H9 (cell line): ENCODE measurements around the gene ARHGDIB. TPM values are rescaled to one million over a fixed set of nuclear protein-coding genes. Genes with fewer than 3 reads are reported as not detected.
A peak's percentile ranks its signal among the peaks of the same experiment; 100 is the strongest.

Source experiments
- DNase-seq: peaks from one replicate; pipeline ENCODE4 v3.0.0-alpha.2; 2017
- H2AFZ ChIP-seq: one replicate; pipeline ENCODE4 v1.6.1; 2013; ENCODE audit warnings: mild to moderate bottlenecking, low read length, control low read depth, moderate library complexity
- H2AK5ac ChIP-seq: 2 replicates; pipeline ENCODE4 v1.6.1; 2013; ENCODE audit warnings: low read length, control low read depth, mixed read lengths; ENCODE audit not compliant: insufficient read length
- H2BK120ac ChIP-seq: one replicate; pipeline ENCODE4 v1.6.1; 2013; ENCODE audit warnings: low read depth, mild to moderate bottlenecking, low read length, control low read depth, inconsistent platforms; ENCODE audit not compliant: poor library complexity, severe bottlenecking
- H2BK12ac ChIP-seq: 2 replicates; pipeline ENCODE4 v1.6.1; 2013; ENCODE audit warnings: low read length, control low read depth, mixed read lengths, low read depth; ENCODE audit not compliant: insufficient read length
- H2BK15ac ChIP-seq: 2 replicates; pipeline ENCODE4 v1.6.1; 2013; ENCODE audit warnings: low read depth, low read length, control low read depth
- H2BK20ac ChIP-seq: one replicate; pipeline ENCODE4 v1.6.1; 2013; ENCODE audit warnings: low read depth, mild to moderate bottlenecking, low read length, control low read depth, inconsistent platforms; ENCODE audit not compliant: poor library complexity, severe bottlenecking
- H2BK5ac ChIP-seq: 2 replicates; pipeline ENCODE4 v1.6.1; 2013; ENCODE audit warnings: low read length, control low read depth, mixed read lengths; ENCODE audit not compliant: insufficient read length
- H3K14ac ChIP-seq: 2 replicates; pipeline ENCODE4 v1.6.1; 2013; ENCODE audit warnings: low read length, control low read depth; ENCODE audit not compliant: insufficient read depth
- H3K18ac ChIP-seq: 2 replicates; pipeline ENCODE4 v1.6.1; 2013; ENCODE audit warnings: low read depth, mild to moderate bottlenecking, mixed read lengths, low read length, control low read depth; ENCODE audit not compliant: insufficient read length
- H3K23ac ChIP-seq: 2 replicates; pipeline ENCODE4 v1.6.1; 2013; ENCODE audit warnings: low read length, control low read depth, mixed read lengths, low read depth; ENCODE audit not compliant: insufficient read length
- H3K23me2 ChIP-seq: 2 replicates; pipeline ENCODE4 v1.6.1; 2013; ENCODE audit warnings: low read depth, mild to moderate bottlenecking, mixed read lengths, low read length, control low read depth; ENCODE audit not compliant: insufficient read length, poor library complexity, severe bottlenecking
- H3K27ac ChIP-seq: 2 replicates; pipeline ENCODE4 v1.5.1; 2013; ENCODE audit warnings: low read length, control low read depth, mixed read lengths, low read depth; ENCODE audit not compliant: insufficient read length
- H3K27me3 ChIP-seq: 2 replicates; pipeline ENCODE4 v1.6.1; 2013; ENCODE audit warnings: low read length, control low read depth, inconsistent platforms; ENCODE audit not compliant: insufficient read depth
- H3K4ac ChIP-seq: 2 replicates; pipeline ENCODE4 v1.6.1; 2013; ENCODE audit warnings: low read depth, mild to moderate bottlenecking, control low read depth, inconsistent platforms, low read length, moderate library complexity
- H3K4me1 ChIP-seq: 2 replicates; pipeline ENCODE4 v1.6.1; 2013; ENCODE audit warnings: low read length, control low read depth, inconsistent platforms; ENCODE audit not compliant: insufficient read depth
- H3K4me2 ChIP-seq: 2 replicates; pipeline ENCODE4 v1.6.1; 2013; ENCODE audit warnings: low read length, control low read depth, mixed read lengths; ENCODE audit not compliant: insufficient read length, insufficient read depth
- H3K56ac ChIP-seq: 2 replicates; pipeline ENCODE4 v1.6.1; 2013; ENCODE audit warnings: low read depth, mild to moderate bottlenecking, mixed read lengths, low read length, control low read depth; ENCODE audit not compliant: insufficient read length
- H3K79me1 ChIP-seq: 2 replicates; pipeline ENCODE4 v1.6.1; 2013; ENCODE audit warnings: low read depth, mild to moderate bottlenecking, moderate library complexity, low read length, control low read depth, inconsistent platforms; ENCODE audit not compliant: insufficient read depth, poor library complexity, severe bottlenecking
- H3K79me2 ChIP-seq: 2 replicates; pipeline ENCODE4 v1.6.1; 2013; ENCODE audit warnings: low read length, control low read depth, inconsistent platforms; ENCODE audit not compliant: insufficient read depth
- H3K9ac ChIP-seq: 2 replicates; pipeline ENCODE4 v1.6.1; 2013; ENCODE audit warnings: low read length, control low read depth, mixed read lengths; ENCODE audit not compliant: insufficient read length; ENCODE audit errors: extremely low read depth
- H3K9me3 ChIP-seq: one replicate; pipeline ENCODE4 v1.6.1; 2013; ENCODE audit warnings: low read depth, low read length, inconsistent platforms; ENCODE audit not compliant: control insufficient read depth
- H3T11ph ChIP-seq: one replicate; pipeline ENCODE4 v1.6.1; 2013; ENCODE audit warnings: mild to moderate bottlenecking, low read length, control low read depth, inconsistent platforms
- H4K20me1 ChIP-seq: one replicate; pipeline ENCODE4 v1.6.1; 2013; ENCODE audit not compliant: control insufficient read depth, insufficient read length, insufficient read depth
- H4K5ac ChIP-seq: 2 replicates; pipeline ENCODE4 v1.6.1; 2013; ENCODE audit warnings: low read depth, mild to moderate bottlenecking, mixed read lengths, low read length, control low read depth; ENCODE audit not compliant: insufficient read length
- H4K8ac ChIP-seq: replicated peaks from 2 replicates; pipeline ENCODE4 v1.6.1; 2013; ENCODE audit warnings: low read length, control low read depth, mixed read lengths, low read depth; ENCODE audit not compliant: insufficient read length
- H4K91ac ChIP-seq: 2 replicates; pipeline ENCODE4 v1.6.1; 2013; ENCODE audit warnings: low read depth, mild to moderate bottlenecking, moderate library complexity, mixed read lengths, low read length, control low read depth; ENCODE audit not compliant: insufficient read length
- H3K27ac Mint-ChIP-seq, 3 experiments: 2 replicates in 2 of 3; 3 replicates in 1 of 3; pipeline ENCODE4 v1.8.0; 2020 to 2021; ENCODE audit warnings: mixed read lengths in 3 of 3, mild to moderate bottlenecking in 1 of 3, moderate library complexity in 1 of 3
- H3K27me3 Mint-ChIP-seq: 2 replicates; pipeline ENCODE4 v1.8.0; 2021; ENCODE audit warnings: low read depth, mild to moderate bottlenecking, moderate library complexity, mixed read lengths
- H3K36me3 Mint-ChIP-seq, 3 experiments: 2 replicates in 2 of 3; 3 replicates in 1 of 3; pipeline ENCODE4 v1.8.0; 2020 to 2021; ENCODE audit warnings: low read depth in 3 of 3, mixed read lengths in 3 of 3; ENCODE audit not compliant: insufficient read depth in 1 of 3
- H3K4me1 Mint-ChIP-seq, 2 experiments: 2 replicates each; pipeline ENCODE4 v1.8.0; 2020; ENCODE audit warnings: mixed read lengths in 2 of 2
- H3K4me3 Mint-ChIP-seq, 2 experiments: 2 replicates in 1 of 2; 3 replicates in 1 of 2; pipeline ENCODE4 v1.8.0; 2020 to 2021; ENCODE audit warnings: mild to moderate bottlenecking in 2 of 2, mixed read lengths in 2 of 2, moderate library complexity in 1 of 2
- H3K9me3 Mint-ChIP-seq, 2 experiments: 2 replicates in 1 of 2; 3 replicates in 1 of 2; pipeline ENCODE4 v1.8.0; 2020; ENCODE audit warnings: mild to moderate bottlenecking in 2 of 2, mixed read lengths in 2 of 2, moderate library complexity in 1 of 2
- CTCF ChIP-seq: fragments of 200-600 bp; sonication (generic); conservative IDR thresholded peaks from 3 replicates; pipeline ENCODE4 v1.8.0; 2021; ENCODE audit warnings: antibody characterized with exemption, mild to moderate bottlenecking
- WGBS: extraction: QIAGEN DNeasy Blood & Tissue Kit; methylation state at CpG from one replicate; pipeline ENCODE4 v1.1.7; 2013; ENCODE audit warnings: missing lambda C conversion rate, low lambda C conversion rate, mixed read lengths; ENCODE audit not compliant: insufficient read length; ENCODE audit errors: extremely low coverage; 5-methylcytosine and 5-hydroxymethylcytosine counted together
- total RNA-seq: library from RNA; stranded (reverse); gene quantifications from 2 replicates; pipeline ENCODE4 v1.2.1, GENCODE V29; 2021

Gene ARHGDIB
- total RNA-seq, 1 experiment from 2014 or later, result 0.44 TPM

- Histone ChIP-seq H3K4me1 (no peaks in the 10 kb centered on the region), H2AFZ (no peak overlapping the region), H3K9ac (no peak overlapping the region), H4K91ac (no peak overlapping the region), H4K20me1 (no peaks in the 10 kb centered on the region), H3K27me3 (no peaks in the 10 kb centered on the region), H3K18ac (no peak overlapping the region), H3K27ac (no peak overlapping the region), H4K5ac (no peak overlapping the region), H2BK15ac (no peak overlapping the region), H3K23ac (no peak overlapping the region), H4K8ac (no peak overlapping the region), H2AK5ac (no peak overlapping the region), H2BK5ac (no peak overlapping the region), H3K4me2 (no peak overlapping the region), H3T11ph (no peak overlapping the region), H2BK12ac (no peak overlapping the region), H2BK20ac (no peak overlapping the region), H3K79me1 (no peaks in the 10 kb centered on the region), H3K4ac (no peak overlapping the region), H3K9me3 (no peaks in the 10 kb centered on the region), H2BK120ac (no peak overlapping the region), H3K56ac (no peak overlapping the region), H3K23me2 (no peaks in the 10 kb centered on the region), H3K14ac (no peak overlapping the region), H3K79me2 (no peaks in the 10 kb centered on the region)
- Mint-ChIP-seq H3K4me1 (no peaks in the 10 kb centered on the region), H3K9me3 (peaks cover under 1 to 7% of the 10 kb centered on the region in 2 experiments; a peak in 2 of 5 replicates), H3K36me3 (no peaks in the 10 kb centered on the region), H3K27ac (no peak overlapping the region), H3K4me3 (no peak overlapping the region), H3K27me3 (no peaks in the 10 kb centered on the region)
- TF ChIP-seq CTCF, result peak; percentile 83
- no CpG with 5 or more reads among the region's 3 CpGs for WGBS
- no peak for DNase-seq
Measured at GRCh38 chr12:14995583-14996425, 34.4 kb upstream of the ARHGDIB start.
